Uterus (tissue), 4 donors: ENCODE results near the gene SLC8A1. TPM values are rescaled to one million over a fixed set of nuclear protein-coding genes. Genes with fewer than 3 reads are reported as not detected.

Experiments used
- DNase-seq, 2 donors: peaks; one replicate each; pipeline ENCODE4 v3.0.0-alpha.2; 2019 to 2020
- H3K27ac ChIP-seq, 2 donors: fragments of 200-600 bp; sonication (generic); 1 replicate in 1 of 2; 2 replicates in 1 of 2; pipeline ENCODE4 v1.5.1; 2016 to 2018
- H3K27me3 ChIP-seq, 2 donors: fragments of 200-600 bp; sonication (generic); one replicate each; pipeline ENCODE4 v1.5.1; 2018 to 2019; ENCODE audit warnings: control low read depth in 1 of 2
- H3K36me3 ChIP-seq, 2 donors: fragments of 200-600 bp; sonication (generic); one replicate each; pipeline ENCODE4 v1.5.1; 2019; ENCODE audit warnings: control low read depth in 1 of 2
- H3K4me1 ChIP-seq, 2 donors: fragments of 200-600 bp; sonication (generic); one replicate each; pipeline ENCODE4 v1.5.1; 2018 to 2019; ENCODE audit warnings: control low read depth in 1 of 2
- H3K4me3 ChIP-seq, 2 donors: fragments of 200-600 bp; sonication (generic); 1 replicate in 1 of 2; 2 replicates in 1 of 2; pipeline ENCODE4 v1.5.1; 2018 to 2019; ENCODE audit warnings: mild to moderate bottlenecking in 1 of 2
- H3K9me3 ChIP-seq, 2 donors: fragments of 200-600 bp; sonication (generic); one replicate each; pipeline ENCODE4 v1.5.1; 2019; ENCODE audit warnings: control low read depth in 1 of 2
- CTCF ChIP-seq, 4 experiments: fragments of 200-600 bp in 2 of 4; fragments of 450-650 bp in 2 of 4; sonication (generic) in 2 of 4; IDR thresholded peaks; one replicate each; pipeline ENCODE4 v1.5.1; 2016 to 2019; ENCODE audit warnings: antibody characterized with exemption in 4 of 4, mild to moderate bottlenecking in 2 of 4, moderate library complexity in 1 of 4
- POLR2A ChIP-seq, 2 donors: fragments of 450-650 bp; IDR thresholded peaks; one replicate each; pipeline ENCODE4 v1.6.1; 2016; ENCODE audit warnings: antibody characterized with exemption in 2 of 2, mild to moderate bottlenecking in 1 of 2, moderate library complexity in 1 of 2
- intact Hi-C: fragments of 100-400 bp; cut with DNase I; formaldehyde crosslinking; loops from one replicate; pipeline ENCODE4 v1.15.1; 2023; ENCODE audit warnings: low total_unique reads
- total RNA-seq, 4 donors: library from RNA; depleted of rRNA in 3 of 4; stranded (reverse); fragments of >200 nt in 3 of 4; gene quantifications; one replicate each; pipeline versions ENCODE4 v1.1.0 to v1.2.4, GENCODE V29; 2014 to 2023
- donor health status: DM: yes; HTN: yes; CAD: no.

SLC8A1 gene
- total RNA-seq, 4 donors from 2014 or later: 61.2 to 257 (median 140) TPM

GRCh38 chr2:40193670-40194026, 258.2 kb downstream of the SLC8A1 start:
- H3K27ac ChIP-seq: no peak overlapping the region
- TF ChIP-seq POLR2A (IDR thresholded peaks at IDR 0.05) (no peak), CTCF (IDR thresholded peaks at IDR 0.05) (no peak)
- H3K4me3 ChIP-seq: no peak overlapping the region
- intact Hi-C loops: no loop called here
- H3K9me3 ChIP-seq: no peaks in the 10 kb centered on the region
- no peak for DNase-seq
- no peaks in the 10 kb centered on the region for H3K36me3 ChIP-seq
- H3K4me1 ChIP-seq: no peaks in the 10 kb centered on the region
- H3K27me3 ChIP-seq: no peaks in the 10 kb centered on the region

- no peak overlapping the region for H3K4me3 ChIP-seq
- intact Hi-C loops: no loop called here
- H3K9me3 ChIP-seq: no peaks in the 10 kb centered on the region
- no peaks in the 10 kb centered on the region for H3K36me3 ChIP-seq
- no peak for TF ChIP-seq CTCF (IDR thresholded peaks at IDR 0.05)
- TF ChIP-seq POLR2A (IDR thresholded peaks at IDR 0.05): no peak
- no peak for DNase-seq
- H3K27me3 ChIP-seq: no peaks in the 10 kb centered on the region
- no peak overlapping the region for H3K27ac ChIP-seq
- H3K4me1 ChIP-seq: no peaks in the 10 kb centered on the region
These were observed 258.8 kb downstream of the SLC8A1 start for GRCh38 chr2:40192864-40193669.

DNA sequence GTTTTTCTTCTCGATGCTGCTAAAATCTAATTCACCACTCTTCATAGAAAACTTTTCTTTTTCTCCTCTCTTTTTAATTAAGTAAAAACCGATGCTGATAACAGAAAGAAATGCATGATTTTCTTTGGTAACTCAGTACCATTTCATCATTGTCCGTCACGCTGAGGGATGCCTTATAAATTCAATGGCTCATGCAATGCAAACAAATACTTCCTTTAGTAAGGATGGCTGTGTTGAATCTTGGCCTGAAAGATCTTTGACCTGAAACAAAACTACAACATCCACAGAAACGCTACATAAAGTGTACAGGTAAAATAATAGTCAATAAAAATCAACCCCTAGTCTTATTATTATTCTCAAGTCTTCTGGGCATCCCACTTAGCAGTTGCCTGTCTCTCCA, 261.4 kb downstream of the SLC8A1 start:
- no peak for DNase-seq
- Histone ChIP-seq H3K27me3 (no peaks in the 10 kb centered on the region), H3K27ac (no peak overlapping the region), H3K4me1 (peaks cover 0 to 6% of the 10 kb centered on the region in 2 donors), H3K36me3 (no peaks in the 10 kb centered on the region), H3K4me3 (no peak overlapping the region), H3K9me3 (no peaks in the 10 kb centered on the region)
- intact Hi-C loops: no loop called here
- TF ChIP-seq POLR2A (IDR thresholded peaks at IDR 0.05) (no peak), CTCF (IDR thresholded peaks at IDR 0.05) (no peak)

DNA sequence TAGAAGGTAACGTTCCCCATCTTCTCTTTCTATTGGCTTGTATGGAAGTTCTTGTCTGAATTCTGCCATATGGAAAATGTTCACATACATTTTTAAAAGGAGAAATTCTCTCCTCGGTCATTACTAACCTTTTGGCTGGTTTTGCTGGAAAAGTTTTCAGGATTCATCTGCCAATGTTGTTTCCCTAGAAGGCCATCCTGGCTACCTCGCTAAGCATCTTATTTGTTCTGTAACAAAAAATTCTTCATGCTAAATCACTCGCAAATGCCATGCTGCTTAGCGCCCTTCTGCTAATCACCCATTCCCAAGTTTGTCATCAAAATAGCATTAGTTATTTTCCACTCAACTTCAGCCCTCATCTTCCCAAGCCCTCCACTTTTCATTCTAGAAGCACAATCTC, 262.0 kb downstream of the SLC8A1 start:
- TF ChIP-seq POLR2A (IDR thresholded peaks at IDR 0.05): no peak
- TF ChIP-seq CTCF (IDR thresholded peaks at IDR 0.05): no peak
- no peaks in the 10 kb centered on the region for H3K27me3 ChIP-seq
- H3K4me3 ChIP-seq: no peak overlapping the region
- no peak for DNase-seq
- no peaks in the 10 kb centered on the region for H3K9me3 ChIP-seq
- H3K27ac ChIP-seq: no peak overlapping the region
- peaks cover 0 to 6% of the 10 kb centered on the region in 2 donors for H3K4me1 ChIP-seq
- H3K36me3 ChIP-seq: no peaks in the 10 kb centered on the region
- intact Hi-C loops: no loop called here

DNA sequence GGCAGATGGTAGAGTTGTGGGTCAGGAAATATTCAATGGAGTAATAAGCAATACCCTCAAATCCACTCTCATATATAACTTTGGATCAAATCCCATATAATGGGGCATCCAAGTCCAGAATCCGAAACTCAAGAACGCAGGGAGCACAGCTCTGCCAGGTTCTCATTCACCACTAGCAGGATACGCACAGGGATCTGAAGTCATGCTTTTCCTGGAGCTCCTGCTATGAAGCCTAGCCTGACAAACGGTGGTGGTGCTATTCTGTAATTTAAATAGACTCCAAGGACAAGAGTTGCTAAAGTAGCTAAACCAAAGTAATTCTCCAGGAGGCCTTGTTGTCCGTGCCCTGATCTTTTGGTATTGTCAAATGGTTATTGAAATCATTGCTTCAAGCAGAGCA, 264.8 kb downstream of the SLC8A1 start:
- Histone ChIP-seq H3K27me3 (no peaks in the 10 kb centered on the region), H3K4me1 (peaks cover 0 to 6% of the 10 kb centered on the region in 2 donors), H3K9me3 (no peaks in the 10 kb centered on the region), H3K36me3 (no peaks in the 10 kb centered on the region), H3K27ac (no peak overlapping the region), H3K4me3 (no peak overlapping the region)
- DNase-seq: no peak
- intact Hi-C loops: no loop called here
- TF ChIP-seq CTCF (IDR thresholded peaks at IDR 0.05) (no peak), POLR2A (IDR thresholded peaks at IDR 0.05) (no peak)
